Mesenchymal stem cell (in vitro differentiated cells and primary cell): ENCODE results near the gene C9orf78.
"Not testable (repeated sequence)": the region's sequence is repeated elsewhere in the genome, so short reads cannot be mapped to it uniquely, and the experiment has no call there.

Experiments used
- DNase-seq: peaks from one replicate; pipeline ENCODE4 v3.0.0-alpha.2; 2013
- H2AFZ ChIP-seq: one replicate; pipeline ENCODE4 v1.6.1; 2013; ENCODE audit warnings: low read depth, mild to moderate bottlenecking, control low read depth, inconsistent platforms, low read length, moderate library complexity
- H2AK5ac ChIP-seq: 2 replicates; pipeline ENCODE4 v1.6.1; 2013; ENCODE audit warnings: low read length, moderate library complexity, mild to moderate bottlenecking, inconsistent platforms; ENCODE audit not compliant: severe bottlenecking
- H2BK120ac ChIP-seq: one replicate; pipeline ENCODE4 v1.6.1; 2013; ENCODE audit warnings: low read depth, mild to moderate bottlenecking, inconsistent platforms, low read length, moderate library complexity
- H2BK12ac ChIP-seq, 2 experiments: one replicate each; pipeline ENCODE4 v1.6.1; 2013; ENCODE audit warnings: inconsistent platforms in 2 of 2, low read length in 2 of 2, mild to moderate bottlenecking in 2 of 2, moderate library complexity in 2 of 2, control low read depth in 1 of 2
- H2BK15ac ChIP-seq: one replicate; pipeline ENCODE4 v1.6.1; 2013; ENCODE audit warnings: mild to moderate bottlenecking, low read depth, inconsistent platforms; ENCODE audit not compliant: poor library complexity, severe bottlenecking
- H2BK5ac ChIP-seq: 2 replicates; pipeline ENCODE4 v1.6.1; 2013; ENCODE audit warnings: low read depth, mild to moderate bottlenecking, low read length, control low read depth, inconsistent platforms; ENCODE audit not compliant: poor library complexity, severe bottlenecking
- H3K14ac ChIP-seq, 2 experiments: one replicate each; pipeline ENCODE4 v1.6.1; 2013; ENCODE audit warnings: inconsistent platforms in 2 of 2, low read length in 2 of 2, control low read depth in 1 of 2, mild to moderate bottlenecking in 1 of 2, moderate library complexity in 1 of 2
- H3K18ac ChIP-seq, 2 experiments: one replicate each; pipeline ENCODE4 v1.6.1; 2013; ENCODE audit warnings: inconsistent platforms in 2 of 2, low read length in 2 of 2, control low read depth in 1 of 2, low read depth in 1 of 2, mild to moderate bottlenecking in 1 of 2
- H3K23ac ChIP-seq, 2 experiments: one replicate each; pipeline ENCODE4 v1.6.1; 2013; ENCODE audit warnings: inconsistent platforms in 2 of 2, low read length in 2 of 2, mild to moderate bottlenecking in 2 of 2, moderate library complexity in 2 of 2, control low read depth in 1 of 2
- H3K27ac ChIP-seq: 2 replicates; pipeline ENCODE4 v1.5.1; 2013; ENCODE audit warnings: mild to moderate bottlenecking, moderate library complexity, low read length, control low read depth, inconsistent platforms; ENCODE audit not compliant: poor library complexity, severe bottlenecking
- H3K27me3 ChIP-seq, 2 experiments: 2 replicates each; pipeline versions ENCODE4 v1.6.1 to v1.7.0; 2013; ENCODE audit warnings: low read length in 2 of 2, mild to moderate bottlenecking in 2 of 2, moderate library complexity in 2 of 2, control low read depth in 1 of 2, inconsistent platforms in 1 of 2; ENCODE audit not compliant: control insufficient read depth in 1 of 2, insufficient read depth in 1 of 2
- H3K36me3 ChIP-seq, 2 experiments: 2 replicates each; pipeline versions ENCODE4 v1.6.1 to v1.7.0; 2013; ENCODE audit warnings: low read length in 2 of 2, control low read depth in 1 of 2, inconsistent platforms in 1 of 2, low read depth in 1 of 2, mild to moderate bottlenecking in 1 of 2; ENCODE audit not compliant: insufficient read depth in 2 of 2, control insufficient read depth in 1 of 2
- H3K4ac ChIP-seq, 2 experiments: one replicate each; pipeline ENCODE4 v1.6.1; 2013; ENCODE audit warnings: inconsistent platforms in 2 of 2, low read length in 2 of 2, mild to moderate bottlenecking in 2 of 2, moderate library complexity in 2 of 2, control low read depth in 1 of 2, low read depth in 1 of 2
- H3K4me1 ChIP-seq: 2 replicates; pipeline ENCODE4 v1.6.1; 2013; ENCODE audit warnings: low read depth, low read length, control low read depth; ENCODE audit not compliant: control insufficient read depth, insufficient read depth
- H3K4me2 ChIP-seq: 2 replicates; pipeline ENCODE4 v1.6.1; 2013; ENCODE audit warnings: low read length, mild to moderate bottlenecking, inconsistent platforms; ENCODE audit not compliant: poor library complexity, severe bottlenecking
- H3K4me3 ChIP-seq, 2 experiments: 2 replicates each; pipeline versions ENCODE4 v1.5.1 to v1.7.0; 2013; ENCODE audit warnings: low read length in 2 of 2, mild to moderate bottlenecking in 2 of 2, control low read depth in 1 of 2, low read depth in 1 of 2; ENCODE audit not compliant: insufficient read depth in 1 of 2
- H3K79me1 ChIP-seq: replicated peaks from 2 replicates; pipeline ENCODE4 v1.6.1; 2013; ENCODE audit warnings: mild to moderate bottlenecking, control low read depth, low read length, inconsistent platforms; ENCODE audit not compliant: poor library complexity, severe bottlenecking
- H3K9ac ChIP-seq: 2 replicates; pipeline ENCODE4 v1.7.0; 2013; ENCODE audit warnings: mild to moderate bottlenecking, low read length, moderate library complexity
- H3K9me3 ChIP-seq: 2 replicates; pipeline ENCODE4 v1.7.0; 2013; ENCODE audit warnings: mild to moderate bottlenecking, low read length; ENCODE audit not compliant: control insufficient read depth
- H4K8ac ChIP-seq: one replicate; pipeline ENCODE4 v1.6.1; 2013; ENCODE audit warnings: inconsistent platforms, mild to moderate bottlenecking, low read length, moderate library complexity
- H4K91ac ChIP-seq: one replicate; pipeline ENCODE4 v1.6.1; 2013; ENCODE audit warnings: mild to moderate bottlenecking, low read length, inconsistent platforms
- WGBS: methylation state at CpG from one replicate; pipeline ENCODE4 v1.1.7; 2013; ENCODE audit warnings: mixed read lengths; 5-methylcytosine and 5-hydroxymethylcytosine counted together

Gene C9orf78

GRCh38 chr9:129784970-129785369, 50.1 kb downstream of the C9orf78 start:
- H3K27me3 ChIP-seq, result peaks cover 5 to 23% of the 10 kb centered on the region in 2 experiments
- not testable (repeated sequence) for DNase-seq, H4K8ac ChIP-seq, H2AFZ ChIP-seq, H3K4ac ChIP-seq, H3K14ac ChIP-seq, H3K9me3 ChIP-seq, H3K36me3 ChIP-seq, H2BK5ac ChIP-seq, H4K91ac ChIP-seq, H2AK5ac ChIP-seq, H3K4me3 ChIP-seq, H2BK120ac ChIP-seq, H3K23ac ChIP-seq, H3K4me1 ChIP-seq, H2BK15ac ChIP-seq, H2BK12ac ChIP-seq, H3K4me2 ChIP-seq, H3K79me1 ChIP-seq, H3K18ac ChIP-seq, H3K27ac ChIP-seq, H3K9ac ChIP-seq
- WGBS, result 84% methylated on average over 11 of the region's 11 CpGs

GRCh38 chr9:129783516-129784361, 51.3 kb downstream of the C9orf78 start:
- Histone ChIP-seq H3K23ac (no peak overlapping the region), H2AK5ac (no peak overlapping the region), H3K4ac (no peak overlapping the region), H2BK5ac (no peak overlapping the region), H3K18ac (peak overlapping the region in 1 of 2 experiments; percentile 48), H3K14ac (no peak overlapping the region), H4K91ac (no peak overlapping the region), H3K27me3 (peaks cover 5 to 24% of the 10 kb centered on the region in 2 experiments), H3K9ac (peak overlapping the region; percentile 36), H3K4me2 (no peak overlapping the region), H3K4me1 (peaks cover 2% of the 10 kb centered on the region), H2AFZ (no peak overlapping the region), H2BK12ac (peak overlapping the region in 1 of 2 experiments; percentile 75), H4K8ac (no peak overlapping the region), H2BK120ac (peak overlapping the region; percentile 15), H2BK15ac (peak overlapping the region; percentile 67), H3K4me3 (no peak overlapping the region), H3K79me1 (no peaks in the 10 kb centered on the region), H3K36me3 (no peaks in the 10 kb centered on the region), H3K27ac (no peak overlapping the region), H3K9me3 (no peaks in the 10 kb centered on the region)
- WGBS, result 37% methylated on average over 13 of the region's 14 CpGs
- DNase-seq, result peak; percentile 77

- Histone ChIP-seq H2BK5ac (no peak overlapping the region), H2BK15ac (no peak overlapping the region), H4K8ac (no peak overlapping the region), H4K91ac (peak overlapping the region; percentile 58), H3K18ac (no peak overlapping the region), H3K4me1 (peaks cover 9% of the 10 kb centered on the region), H2BK12ac (peak overlapping the region; percentile 9 to 94), H3K27me3 (peaks cover 0 to 15% of the 10 kb centered on the region in 2 experiments), H3K36me3 (no peaks in the 10 kb centered on the region), H3K4me3 (no peak overlapping the region), H3K23ac (no peak overlapping the region), H3K79me1 (no peaks in the 10 kb centered on the region), H3K4me2 (no peak overlapping the region), H3K9ac (peak overlapping the region; percentile 39), H3K14ac (no peak overlapping the region), H2AK5ac (no peak overlapping the region), H2AFZ (no peak overlapping the region), H2BK120ac (no peak overlapping the region), H3K4ac (no peak overlapping the region), H3K27ac (no peak overlapping the region), H3K9me3 (no peaks in the 10 kb centered on the region)
- DNase-seq, result no peak
- WGBS, result 67% methylated on average over 5 of the region's 5 CpGs
Observed at GRCh38 chr9:129781981-129782380, 53.1 kb downstream of the C9orf78 start.

GRCh38 chr9:129781131-129781530, 53.9 kb downstream of the C9orf78 start:
- no peaks in the 10 kb centered on the region for H3K79me1 ChIP-seq
- H2BK15ac ChIP-seq, result no peak overlapping the region
- H3K4me3 ChIP-seq, result no peak overlapping the region
- H2BK120ac ChIP-seq, result no peak overlapping the region
- H3K23ac ChIP-seq, result no peak overlapping the region
- H4K91ac ChIP-seq, result no peak overlapping the region
- no peak overlapping the region for H3K4me2 ChIP-seq
- WGBS, result 83% methylated on average over 8 of the region's 8 CpGs
- no peak overlapping the region for H3K27ac ChIP-seq
- H3K27me3 ChIP-seq, result peaks cover 0 to 8% of the 10 kb centered on the region in 2 experiments
- H3K18ac ChIP-seq, result no peak overlapping the region
- H3K14ac ChIP-seq, result no peak overlapping the region
- no peak overlapping the region for H3K9ac ChIP-seq
- no peaks in the 10 kb centered on the region for H3K36me3 ChIP-seq
- H4K8ac ChIP-seq, result no peak overlapping the region
- H3K4me1 ChIP-seq, result peaks cover 16% of the 10 kb centered on the region
- H3K4ac ChIP-seq, result no peak overlapping the region
- H3K9me3 ChIP-seq, result no peaks in the 10 kb centered on the region
- peak overlapping the region in 1 of 2 experiments; percentile 6 for H2BK12ac ChIP-seq
- DNase-seq, result no peak
- H2AK5ac ChIP-seq, result no peak overlapping the region
- H2AFZ ChIP-seq, result no peak overlapping the region
- H2BK5ac ChIP-seq, result no peak overlapping the region
